Peyer's patch (tissue), 4 donors: ENCODE data around the gene DHX30.

Experiments
- CTCF ChIP-seq, 6 experiments: fragments of 450-650 bp in 4 of 6; fragments of 200-600 bp in 2 of 6; sonication (generic) in 1 of 6; IDR thresholded peaks; one replicate each; pipeline ENCODE4 v1.5.1; 2017 to 2019; ENCODE audit warnings: antibody characterized with exemption in 6 of 6, mild to moderate bottlenecking in 3 of 6, moderate library complexity in 1 of 6
- POLR2A ChIP-seq, 2 donors: fragments of 450-650 bp; IDR thresholded peaks; one replicate each; pipeline ENCODE4 v1.5.1; 2017; ENCODE audit warnings: antibody characterized with exemption in 2 of 2, mild to moderate bottlenecking in 2 of 2, moderate library complexity in 2 of 2

GRCh38 chr3:47794544-47794943 lies 8.4 kb upstream of the DHX30 start:
- no peak for TF ChIP-seq CTCF (IDR thresholded peaks at IDR 0.05)
- TF ChIP-seq POLR2A (IDR thresholded peaks at IDR 0.05) = no peak
